ENCODE measurements around the gene TCEA3.

The TCEA3 gene

DNA sequence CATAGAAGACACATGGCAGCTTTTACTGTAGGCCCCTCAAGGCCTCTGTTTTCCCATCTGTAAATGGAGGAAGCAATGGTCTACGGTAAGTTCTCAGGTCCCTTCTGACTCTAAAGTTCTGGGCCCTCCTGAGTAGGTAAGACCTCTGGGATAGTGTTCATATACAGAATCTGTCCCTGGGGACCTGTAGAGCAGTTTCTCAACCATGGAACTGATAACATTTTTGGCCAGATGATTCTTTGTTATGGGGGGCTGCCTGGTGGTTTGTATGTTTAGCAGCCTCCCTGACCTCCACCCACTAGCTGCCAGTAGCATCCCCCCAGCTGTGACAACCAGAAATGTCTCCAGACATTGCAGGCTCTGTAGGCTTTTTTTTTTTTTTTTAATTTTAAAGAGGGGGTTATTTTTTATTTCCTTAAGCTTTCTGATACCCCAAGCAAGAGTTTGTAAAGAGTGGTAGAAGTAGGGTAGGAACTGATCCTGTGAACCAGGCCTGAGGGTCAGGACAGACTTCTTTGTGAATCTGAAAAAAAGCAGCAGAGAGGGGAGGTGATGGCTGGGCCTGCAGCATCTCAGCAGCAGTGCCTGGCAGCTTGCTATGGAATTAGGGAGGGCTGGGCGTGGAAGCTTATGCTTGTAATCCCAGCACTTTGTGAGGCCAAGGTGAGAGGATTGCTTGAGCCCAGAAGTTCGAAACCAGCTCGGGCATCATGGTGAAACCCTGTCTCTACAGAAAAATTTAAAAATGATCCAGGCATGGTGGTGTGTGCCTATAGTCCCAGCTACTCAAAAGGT lies 20.2 kb upstream of the TCEA3 start:
- H3K36me3 ChIP-seq (ENCODE audit: control insufficient read depth, insufficient read depth, low read length), result no peaks in the 10 kb centered on the region
- H3K27me3 ChIP-seq (replicated peaks; ENCODE audit: control insufficient read depth, insufficient read depth, low read length), result no peaks in the 10 kb centered on the region
- no peak overlapping the region for H3K4me3 ChIP-seq (replicated peaks; ENCODE audit: low read depth, low read length)
- DNase-seq (ENCODE audit: extremely low read depth, insufficient read length), result no peak
- TF ChIP-seq, protein P1, sequence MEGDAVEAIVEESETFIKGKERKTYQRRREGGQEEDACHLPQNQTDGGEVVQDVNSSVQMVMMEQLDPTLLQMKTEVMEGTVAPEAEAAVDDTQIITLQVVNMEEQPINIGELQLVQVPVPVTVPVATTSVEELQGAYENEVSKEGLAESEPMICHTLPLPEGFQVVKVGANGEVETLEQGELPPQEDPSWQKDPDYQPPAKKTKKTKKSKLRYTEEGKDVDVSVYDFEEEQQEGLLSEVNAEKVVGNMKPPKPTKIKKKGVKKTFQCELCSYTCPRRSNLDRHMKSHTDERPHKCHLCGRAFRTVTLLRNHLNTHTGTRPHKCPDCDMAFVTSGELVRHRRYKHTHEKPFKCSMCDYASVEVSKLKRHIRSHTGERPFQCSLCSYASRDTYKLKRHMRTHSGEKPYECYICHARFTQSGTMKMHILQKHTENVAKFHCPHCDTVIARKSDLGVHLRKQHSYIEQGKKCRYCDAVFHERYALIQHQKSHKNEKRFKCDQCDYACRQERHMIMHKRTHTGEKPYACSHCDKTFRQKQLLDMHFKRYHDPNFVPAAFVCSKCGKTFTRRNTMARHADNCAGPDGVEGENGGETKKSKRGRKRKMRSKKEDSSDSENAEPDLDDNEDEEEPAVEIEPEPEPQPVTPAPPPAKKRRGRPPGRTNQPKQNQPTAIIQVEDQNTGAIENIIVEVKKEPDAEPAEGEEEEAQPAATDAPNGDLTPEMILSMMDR (IDR thresholded peaks at IDR 0.05; ENCODE audit: insufficient read depth, low read length, poor library complexity, severe bottlenecking), result no peak

DNA sequence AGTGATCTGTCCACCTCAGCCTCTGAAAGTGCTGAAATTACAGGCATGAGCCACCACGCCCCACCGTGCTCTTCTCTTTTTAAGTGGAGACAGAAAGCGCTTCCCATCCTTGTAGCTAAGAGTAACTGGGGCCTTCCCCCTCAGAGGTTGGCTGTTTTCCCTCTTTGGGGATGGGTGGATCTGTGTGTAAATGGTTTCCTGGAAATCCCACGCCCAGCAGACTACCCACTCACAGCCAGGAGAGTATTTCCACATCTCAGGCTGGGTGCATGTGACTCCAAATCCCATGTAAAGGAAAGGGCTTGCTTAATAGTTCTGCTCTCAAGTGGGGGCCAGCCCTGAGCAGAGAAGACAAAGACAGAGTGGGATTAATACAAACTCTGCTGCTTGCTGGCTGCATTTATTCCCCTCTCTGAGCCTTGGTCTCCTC lies 19.6 kb upstream of the TCEA3 start:
- no peaks in the 10 kb centered on the region for H3K27me3 ChIP-seq (replicated peaks; ENCODE audit: control insufficient read depth, insufficient read depth, low read length)
- no peak overlapping the region for H3K4me3 ChIP-seq (replicated peaks; ENCODE audit: low read depth, low read length)
- no peak for DNase-seq (ENCODE audit: extremely low read depth, insufficient read length)
- TF ChIP-seq, protein P1 (IDR thresholded peaks at IDR 0.05; ENCODE audit: insufficient read depth, low read length, poor library complexity, severe bottlenecking), result no peak
- no peaks in the 10 kb centered on the region for H3K36me3 ChIP-seq (ENCODE audit: control insufficient read depth, insufficient read depth, low read length)

DNA sequence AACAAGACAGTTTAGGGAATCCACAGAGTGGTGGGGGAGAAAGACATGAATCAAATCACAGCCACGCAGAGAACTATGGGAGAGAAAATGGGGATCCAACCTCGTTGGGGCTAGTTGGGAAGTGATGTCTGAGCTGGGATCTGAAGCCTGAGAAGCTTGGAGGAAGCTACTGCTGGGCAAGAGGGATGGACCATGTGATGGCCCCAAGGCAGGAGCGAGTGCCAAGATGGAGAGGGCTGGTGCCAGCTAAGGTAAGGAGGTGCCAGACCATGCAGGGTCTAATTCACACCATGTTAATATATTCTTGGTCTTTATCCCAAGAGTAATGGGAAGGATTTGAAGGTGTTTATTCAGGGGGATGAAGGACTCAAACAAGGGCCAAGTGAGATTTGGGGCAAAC lies 18.2 kb upstream of the TCEA3 start:
- no peaks in the 10 kb centered on the region for H3K36me3 ChIP-seq (ENCODE audit: control insufficient read depth, insufficient read depth, low read length)
- TF ChIP-seq, protein P1 (IDR thresholded peaks at IDR 0.05; ENCODE audit: insufficient read depth, low read length, poor library complexity, severe bottlenecking), result no peak
- no peak overlapping the region for H3K4me3 ChIP-seq (replicated peaks; ENCODE audit: low read depth, low read length)
- H3K27me3 ChIP-seq (replicated peaks; ENCODE audit: control insufficient read depth, insufficient read depth, low read length), result no peaks in the 10 kb centered on the region
- no peak for DNase-seq (ENCODE audit: extremely low read depth, insufficient read length)

DNA sequence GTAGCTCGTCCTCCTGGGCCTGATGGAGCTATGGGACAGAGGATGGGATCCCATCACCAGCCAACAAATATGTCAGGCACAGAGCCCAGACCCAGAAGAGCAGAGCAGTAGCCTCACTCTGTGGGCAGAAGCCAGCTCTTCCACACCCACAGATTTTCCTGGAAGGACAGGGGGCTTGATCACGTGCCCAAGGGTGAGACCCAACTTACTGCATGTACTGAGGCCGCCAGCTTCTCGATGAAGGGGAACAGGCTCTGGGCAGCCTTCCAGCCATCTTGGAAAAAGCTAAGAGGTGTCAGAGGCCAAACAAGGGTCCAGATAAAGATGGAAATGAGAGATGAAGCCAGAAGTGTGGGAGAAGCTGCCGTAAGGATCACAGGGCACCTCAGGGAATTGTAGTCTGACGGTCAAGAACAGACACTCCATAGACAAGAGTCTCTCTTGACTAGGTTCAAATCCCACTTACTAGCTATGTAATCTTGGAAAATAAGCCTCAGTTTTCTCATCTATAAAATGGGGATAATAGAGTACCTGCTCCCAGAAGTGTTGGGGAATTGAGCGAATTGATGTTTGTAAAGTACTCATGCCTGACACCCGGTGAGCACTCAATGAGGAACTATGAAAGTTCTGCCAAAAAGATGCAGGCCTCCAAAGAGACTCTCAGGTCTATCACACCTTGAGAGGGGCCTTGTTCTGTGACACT lies 17.0 kb upstream of the TCEA3 start:
- Histone ChIP-seq H3K36me3 (ENCODE audit: control insufficient read depth, insufficient read depth, low read length) (no peaks in the 10 kb centered on the region), H3K4me3 (replicated peaks; ENCODE audit: low read depth, low read length) (no peak overlapping the region), H3K27me3 (replicated peaks; ENCODE audit: control insufficient read depth, insufficient read depth, low read length) (no peaks in the 10 kb centered on the region)
- TF ChIP-seq, protein P1 (IDR thresholded peaks at IDR 0.05; ENCODE audit: insufficient read depth, low read length, poor library complexity, severe bottlenecking), result no peak
- no peak for DNase-seq (ENCODE audit: extremely low read depth, insufficient read length)

DNA sequence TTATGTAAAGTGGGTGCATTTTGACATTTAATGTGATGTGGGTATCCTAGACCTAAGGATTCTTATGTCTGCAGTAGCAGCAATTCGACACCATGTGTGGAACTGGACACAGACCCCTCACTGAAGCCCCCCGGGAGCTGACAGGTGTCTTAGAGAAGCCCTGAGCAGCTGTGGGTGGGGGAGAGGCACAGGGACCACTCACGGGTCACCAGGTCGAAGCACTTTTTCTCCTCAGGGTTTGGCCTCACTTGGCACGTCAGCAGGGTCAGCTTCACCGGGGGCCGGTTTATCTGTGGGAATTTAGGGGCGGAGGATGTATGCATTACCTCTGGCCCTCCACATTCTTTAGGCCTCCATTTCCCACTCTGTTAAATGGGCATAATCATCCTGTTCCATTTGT lies 14.0 kb upstream of the TCEA3 start:
- TF ChIP-seq, protein P1 (IDR thresholded peaks at IDR 0.05; ENCODE audit: insufficient read depth, low read length, poor library complexity, severe bottlenecking), result no peak
- DNase-seq (ENCODE audit: extremely low read depth, insufficient read length), result no peak
- no peaks in the 10 kb centered on the region; the same call in 1 of the 2 replicates for H3K27me3 ChIP-seq (replicated peaks; ENCODE audit: control insufficient read depth, insufficient read depth, low read length)
- no peaks in the 10 kb centered on the region for H3K36me3 ChIP-seq (ENCODE audit: control insufficient read depth, insufficient read depth, low read length)
- no peak overlapping the region for H3K4me3 ChIP-seq (replicated peaks; ENCODE audit: low read depth, low read length)

Data from GM06990 (cell line).